Transverse colon (tissue), 4 donors: ENCODE results near the gene F11R.

Experiments used
- POLR2AphosphoS5 ChIP-seq, 3 donors: sonication (generic); formaldehyde crosslinking; IDR thresholded peaks; one replicate each; pipeline ENCODE4 v1.6.1; 2016; ENCODE audit warnings: antibody characterized with exemption in 3 of 3
- TF ChIP-seq, protein P1 (sequence below), 5 experiments: fragments of 200-600 bp in 3 of 5; fragments of 450-650 bp in 2 of 5; sonication (generic) in 3 of 5; IDR thresholded peaks; 1 replicate in 2 of 5; 2 replicates in 3 of 5; pipeline ENCODE4 v1.5.1; 2016 to 2017; ENCODE audit warnings: antibody characterized with exemption in 5 of 5, inconsistent platforms in 3 of 5, mild to moderate bottlenecking in 2 of 5, moderate library complexity in 1 of 5

- TF ChIP-seq, protein P1, sequence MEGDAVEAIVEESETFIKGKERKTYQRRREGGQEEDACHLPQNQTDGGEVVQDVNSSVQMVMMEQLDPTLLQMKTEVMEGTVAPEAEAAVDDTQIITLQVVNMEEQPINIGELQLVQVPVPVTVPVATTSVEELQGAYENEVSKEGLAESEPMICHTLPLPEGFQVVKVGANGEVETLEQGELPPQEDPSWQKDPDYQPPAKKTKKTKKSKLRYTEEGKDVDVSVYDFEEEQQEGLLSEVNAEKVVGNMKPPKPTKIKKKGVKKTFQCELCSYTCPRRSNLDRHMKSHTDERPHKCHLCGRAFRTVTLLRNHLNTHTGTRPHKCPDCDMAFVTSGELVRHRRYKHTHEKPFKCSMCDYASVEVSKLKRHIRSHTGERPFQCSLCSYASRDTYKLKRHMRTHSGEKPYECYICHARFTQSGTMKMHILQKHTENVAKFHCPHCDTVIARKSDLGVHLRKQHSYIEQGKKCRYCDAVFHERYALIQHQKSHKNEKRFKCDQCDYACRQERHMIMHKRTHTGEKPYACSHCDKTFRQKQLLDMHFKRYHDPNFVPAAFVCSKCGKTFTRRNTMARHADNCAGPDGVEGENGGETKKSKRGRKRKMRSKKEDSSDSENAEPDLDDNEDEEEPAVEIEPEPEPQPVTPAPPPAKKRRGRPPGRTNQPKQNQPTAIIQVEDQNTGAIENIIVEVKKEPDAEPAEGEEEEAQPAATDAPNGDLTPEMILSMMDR (IDR thresholded peaks at IDR 0.05): no peak
- TF ChIP-seq POLR2AphosphoS5 (IDR thresholded peaks at IDR 0.05): peak; percentile 55 to 91 (median 82)
Observed at GRCh38 chr1:161038523-161039153, 17.7 kb upstream of the F11R start, which contains the start of gene TSTD1.
